ENCODE results near the gene PCMTD2. TPM values are rescaled to one million over a fixed set of nuclear protein-coding genes. Genes with fewer than 3 reads are reported as not detected.
A peak's percentile ranks its signal among the peaks of the same experiment; 100 is the strongest.

Gene PCMTD2
- total and polyA plus RNA-seq, 10 of the 15 experiments (the other 5 are each of a cell fraction or from before 2014, with no cell fraction given): 6.8 to 36.8 (median 16.5) TPM

GRCh38 chr20:64238851-64239387 lies 16.6 kb upstream of the PCMTD2 start (continued):
- TF ChIP-seq IRF3 (IDR thresholded peaks at IDR 0.05) (no peak), CEBPB (IDR thresholded peaks at IDR 0.05; ENCODE audit: borderline replicate concordance in 1 of 2, low read depth in 2 of 2, low read length in 2 of 2) (no peak), ZNF592 (IDR thresholded peaks at IDR 0.05) (no peak), USF1 (IDR thresholded peaks at IDR 0.05; ENCODE audit: borderline replicate concordance, extremely low read length, insufficient read depth, low read depth, low read length) (no peak), JUND (IDR thresholded peaks at IDR 0.05; ENCODE audit: low read depth, low read length) (no peak), STAT3 (IDR thresholded peaks at IDR 0.05; ENCODE audit: low read depth, low read length) (no peak), PAX5 (IDR thresholded peaks at IDR 0.05; ENCODE audit: borderline replicate concordance, low read depth, low read length) (peak; percentile 37; the same call in 1 of the 2 replicates), ZBTB33 (IDR thresholded peaks at IDR 0.05) (no peak), EED (IDR thresholded peaks at IDR 0.05; ENCODE audit: low read depth) (peak; percentile 29; the same call in 1 of the 2 replicates), POLR2AphosphoS2 (IDR thresholded peaks at IDR 0.05; ENCODE audit: low read depth, low read length) (no peak), RUNX3 (IDR thresholded peaks at IDR 0.05; ENCODE audit: low read length) (peak; percentile 55), TCF12 (IDR thresholded peaks at IDR 0.05; ENCODE audit: low read depth, low read length) (0 out of 2 replicates have a peak, but pooled peaks have one; percentile 14), CREB1 (IDR thresholded peaks at IDR 0.05; ENCODE audit: low read depth) (no peak), POLR2AphosphoS5 (IDR thresholded peaks at IDR 0.05; ENCODE audit: low read length) (no peak), NFXL1 (IDR thresholded peaks at IDR 0.05; ENCODE audit: borderline replicate concordance) (no peak), E2F8 (IDR thresholded peaks at IDR 0.05; ENCODE audit: low read depth, partially characterized antibody) (no peak), SIX5 (IDR thresholded peaks at IDR 0.05; ENCODE audit: low read depth, low read length, severe bottlenecking) (no peak)

Measured in GM12878 (cell line).